C4-2B (cell line): ENCODE measurements around the gene SETD2.

Experiments used
- ZFX ChIP-seq: fragments of 450-650 bp; IDR thresholded peaks from 2 replicates; pipeline ENCODE4 v1.6.1; 2017
- TF ChIP-seq, protein P1 (sequence below): fragments of 450-650 bp; conservative IDR thresholded peaks from 2 replicates; pipeline ENCODE4 v1.5.1; 2017; ENCODE audit warnings: mild to moderate bottlenecking

DNA sequence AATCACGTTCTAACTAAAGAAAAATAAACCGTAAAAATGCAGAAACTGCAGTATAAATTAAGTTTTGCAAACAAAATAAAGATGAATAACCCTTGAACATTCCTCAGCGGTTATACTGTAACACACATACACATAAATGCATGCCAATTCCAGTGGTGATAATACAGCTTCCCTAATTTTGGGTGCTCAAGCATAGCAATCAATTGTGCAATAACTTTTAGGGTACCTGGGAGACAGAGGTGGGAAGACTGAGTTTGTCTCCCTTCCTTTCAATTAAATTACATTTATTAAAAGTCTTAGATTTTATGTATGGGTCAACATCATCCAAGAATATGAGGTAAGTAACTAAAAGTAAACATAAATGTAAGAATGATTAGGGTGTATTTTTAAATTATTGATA lies 71.8 kb downstream of the SETD2 start:
- TF ChIP-seq, protein P1, sequence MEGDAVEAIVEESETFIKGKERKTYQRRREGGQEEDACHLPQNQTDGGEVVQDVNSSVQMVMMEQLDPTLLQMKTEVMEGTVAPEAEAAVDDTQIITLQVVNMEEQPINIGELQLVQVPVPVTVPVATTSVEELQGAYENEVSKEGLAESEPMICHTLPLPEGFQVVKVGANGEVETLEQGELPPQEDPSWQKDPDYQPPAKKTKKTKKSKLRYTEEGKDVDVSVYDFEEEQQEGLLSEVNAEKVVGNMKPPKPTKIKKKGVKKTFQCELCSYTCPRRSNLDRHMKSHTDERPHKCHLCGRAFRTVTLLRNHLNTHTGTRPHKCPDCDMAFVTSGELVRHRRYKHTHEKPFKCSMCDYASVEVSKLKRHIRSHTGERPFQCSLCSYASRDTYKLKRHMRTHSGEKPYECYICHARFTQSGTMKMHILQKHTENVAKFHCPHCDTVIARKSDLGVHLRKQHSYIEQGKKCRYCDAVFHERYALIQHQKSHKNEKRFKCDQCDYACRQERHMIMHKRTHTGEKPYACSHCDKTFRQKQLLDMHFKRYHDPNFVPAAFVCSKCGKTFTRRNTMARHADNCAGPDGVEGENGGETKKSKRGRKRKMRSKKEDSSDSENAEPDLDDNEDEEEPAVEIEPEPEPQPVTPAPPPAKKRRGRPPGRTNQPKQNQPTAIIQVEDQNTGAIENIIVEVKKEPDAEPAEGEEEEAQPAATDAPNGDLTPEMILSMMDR: no peak
- no peak for TF ChIP-seq ZFX
